Measurements from ENCODE around the gene CKAP4.

Gene CKAP4

DNA sequence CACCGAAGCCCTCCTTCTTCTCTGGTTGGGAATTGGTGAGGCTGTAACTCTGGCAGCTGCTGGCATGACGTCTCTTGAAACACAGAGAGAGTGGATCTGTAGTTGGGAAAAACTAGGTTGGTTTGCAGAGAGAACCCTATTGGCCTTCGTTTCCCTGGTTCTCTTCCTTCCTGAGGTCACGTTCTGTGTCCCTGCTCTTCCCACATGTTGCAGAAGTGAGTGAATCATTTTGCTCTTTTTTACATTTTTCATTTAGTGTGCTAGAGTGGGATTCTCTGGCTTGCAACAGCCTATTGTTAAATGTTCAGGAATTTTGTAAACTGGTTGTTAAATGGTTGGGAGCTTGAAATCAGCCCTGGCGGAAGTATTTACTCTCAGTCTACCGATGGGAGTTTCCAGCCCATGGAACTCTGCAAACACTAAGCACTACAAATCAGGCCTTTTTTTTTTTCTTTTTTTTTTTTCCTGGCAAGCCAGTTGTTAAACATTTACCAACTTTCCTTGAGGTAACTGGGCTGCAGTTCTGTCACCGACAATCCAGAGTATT is 26.8 kb upstream of the CKAP4 start:
- DNase-seq (ENCODE audit: insufficient read length, low spot score) (no peak), FAIRE-seq (peak; percentile 74)

DNA sequence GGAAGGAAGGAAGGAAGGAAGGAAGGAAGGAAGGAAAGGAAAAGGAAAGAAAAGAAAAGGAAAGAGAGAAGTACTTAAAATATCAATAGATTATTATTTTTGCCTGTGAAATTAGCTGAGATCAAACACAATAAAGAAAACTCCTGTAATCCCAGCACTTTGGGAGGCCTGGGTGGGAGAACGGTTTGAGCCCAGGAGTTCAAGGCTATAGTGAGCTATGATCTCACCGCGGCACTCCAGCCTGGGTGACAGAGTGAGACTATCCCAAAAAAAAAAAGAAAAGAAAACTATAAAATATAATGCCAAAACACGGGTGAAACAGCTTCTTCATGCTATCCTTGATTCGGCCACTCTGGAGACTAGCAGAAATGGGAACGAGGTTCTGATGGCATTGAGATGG is 26.2 kb upstream of the CKAP4 start:
- FAIRE-seq = no peak
- DNase-seq (ENCODE audit: insufficient read length, low spot score) = no peak

DNA sequence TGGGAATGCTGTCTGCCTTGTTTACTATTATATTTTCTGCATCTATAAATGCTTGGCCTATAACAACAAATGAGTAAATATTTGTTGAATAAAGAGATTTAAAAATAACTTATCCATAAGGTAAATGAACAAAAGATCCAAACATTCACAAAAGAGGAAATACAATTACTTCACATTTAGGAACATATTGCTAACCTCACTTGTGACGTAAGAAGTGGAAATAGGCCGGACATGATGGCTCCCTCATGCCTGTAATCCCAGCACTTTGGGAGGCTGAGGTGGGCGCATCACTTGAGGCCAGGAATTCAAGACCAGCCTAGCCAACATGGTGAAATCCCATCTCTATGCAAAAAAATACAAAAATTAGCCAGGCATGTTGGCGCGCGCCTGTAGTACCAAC is 25.7 kb upstream of the CKAP4 start:
- FAIRE-seq (no peak), DNase-seq (ENCODE audit: insufficient read length, low spot score) (no peak)

DNA sequence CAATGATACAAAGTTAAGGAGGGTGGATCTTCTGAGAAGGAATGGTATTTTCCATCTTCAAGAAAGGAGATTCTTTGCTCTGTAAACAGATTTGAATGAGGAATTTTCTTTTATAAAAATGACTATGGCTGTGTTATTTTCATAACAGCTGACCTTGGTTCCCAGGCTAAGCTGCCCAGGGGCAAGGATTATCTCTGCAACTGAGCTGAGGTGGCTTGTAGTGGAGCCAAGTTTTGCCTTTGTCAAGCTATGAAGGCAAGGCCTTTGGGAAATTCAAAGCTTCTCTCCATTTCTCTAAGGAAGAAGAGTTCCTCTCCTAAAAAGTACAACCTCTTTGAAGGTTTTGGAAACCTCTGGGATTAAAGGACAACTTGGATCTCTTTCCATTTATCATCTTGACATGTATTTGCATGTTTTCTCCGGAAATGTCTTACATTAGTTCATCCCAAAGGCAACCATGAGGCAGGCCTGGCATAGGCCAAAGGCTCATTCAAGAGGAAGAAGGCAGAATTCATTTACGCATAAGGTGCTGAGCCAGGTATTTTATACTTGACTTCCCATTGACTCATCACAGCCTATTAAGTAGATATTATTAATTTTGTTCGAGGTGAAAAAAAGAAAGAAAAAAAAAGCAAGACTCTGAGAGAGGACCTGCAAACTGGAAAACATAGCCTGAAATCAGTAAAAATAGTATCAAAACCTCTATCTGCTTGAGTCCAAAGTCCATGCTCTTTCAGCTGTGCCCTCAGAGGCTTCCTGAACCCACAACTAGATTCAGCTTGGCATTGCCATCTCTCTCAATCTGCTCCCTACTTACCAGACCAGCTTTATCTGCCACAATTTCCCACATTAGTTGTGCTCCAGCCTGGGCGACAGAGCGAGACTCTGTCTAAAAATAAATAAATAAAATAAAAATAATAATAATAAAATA is 24.0 kb upstream of the CKAP4 start:
- DNase-seq (ENCODE audit: insufficient read length, low spot score) = no peak
- FAIRE-seq = no peak

DNA sequence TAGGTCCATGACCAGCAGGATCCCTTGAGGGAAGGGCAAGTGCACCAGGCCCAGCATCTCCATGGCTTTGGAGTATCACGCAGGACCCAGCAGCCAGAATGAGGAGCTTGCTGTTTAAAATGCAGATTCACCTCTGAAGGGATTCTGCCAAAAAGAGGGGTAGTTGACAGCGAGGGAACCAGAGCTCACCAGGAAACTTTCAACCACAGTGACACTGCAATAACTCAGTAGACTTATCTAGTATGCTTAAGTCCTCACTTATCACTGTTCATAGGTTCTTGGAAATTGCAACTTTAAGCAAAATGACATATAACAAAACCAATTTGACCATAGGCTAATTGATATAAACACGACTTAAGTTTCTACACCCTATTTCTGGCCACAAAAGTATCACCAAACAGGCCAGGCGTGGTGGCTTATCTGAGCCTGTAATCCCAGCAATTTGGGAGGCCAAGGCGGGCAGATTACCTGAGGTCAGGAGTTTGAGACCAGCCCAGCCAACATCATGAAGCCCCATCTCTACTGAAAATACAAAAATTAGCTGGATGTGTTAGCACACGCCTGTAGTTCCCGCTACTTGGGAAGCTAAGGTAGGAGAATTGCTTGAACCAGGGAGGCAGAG is 21.4 kb upstream of the CKAP4 start:
- DNase-seq (ENCODE audit: insufficient read length, low spot score) = no peak
- no peak for FAIRE-seq

DNA sequence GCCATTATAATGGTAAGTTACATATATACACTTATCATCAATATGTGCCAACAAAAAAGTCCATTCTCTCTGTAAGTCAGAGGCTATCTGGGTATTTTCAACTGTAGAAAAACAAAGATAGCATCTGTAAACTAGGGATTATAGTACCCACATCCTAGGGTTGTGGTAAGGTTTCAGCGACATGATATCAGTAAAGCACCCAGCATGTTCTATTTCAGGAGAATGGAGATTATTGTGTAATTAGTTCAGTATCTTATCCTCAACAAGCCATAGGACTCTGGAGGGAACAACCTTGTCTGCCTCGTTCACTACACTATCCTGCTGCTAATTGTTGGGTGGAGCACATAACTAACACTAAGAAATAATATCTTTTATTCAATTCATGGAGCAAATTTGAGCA is 19.7 kb upstream of the CKAP4 start:
- no peak for FAIRE-seq
- DNase-seq (ENCODE audit: insufficient read length, low spot score) = no peak

DNA sequence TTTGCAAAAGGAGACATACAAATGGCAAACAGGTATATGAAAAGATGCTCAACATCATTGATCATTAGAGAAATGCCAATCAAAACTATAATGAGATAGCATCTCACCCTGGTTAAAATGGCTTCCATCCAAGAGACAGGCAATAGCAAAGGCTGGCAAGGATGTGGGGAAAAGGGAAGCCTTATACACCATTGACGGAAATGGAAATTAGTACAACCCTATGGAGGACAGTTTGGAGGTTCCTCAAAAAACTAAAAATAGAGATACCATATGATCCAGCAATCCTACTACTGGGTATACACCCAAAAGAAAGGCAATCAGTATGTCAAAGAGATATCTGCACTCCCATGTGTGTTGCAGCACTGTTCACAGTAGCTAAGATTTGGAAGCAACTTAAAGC is 17.3 kb upstream of the CKAP4 start:
- FAIRE-seq (no peak), DNase-seq (ENCODE audit: insufficient read length, low spot score) (no peak)

DNA sequence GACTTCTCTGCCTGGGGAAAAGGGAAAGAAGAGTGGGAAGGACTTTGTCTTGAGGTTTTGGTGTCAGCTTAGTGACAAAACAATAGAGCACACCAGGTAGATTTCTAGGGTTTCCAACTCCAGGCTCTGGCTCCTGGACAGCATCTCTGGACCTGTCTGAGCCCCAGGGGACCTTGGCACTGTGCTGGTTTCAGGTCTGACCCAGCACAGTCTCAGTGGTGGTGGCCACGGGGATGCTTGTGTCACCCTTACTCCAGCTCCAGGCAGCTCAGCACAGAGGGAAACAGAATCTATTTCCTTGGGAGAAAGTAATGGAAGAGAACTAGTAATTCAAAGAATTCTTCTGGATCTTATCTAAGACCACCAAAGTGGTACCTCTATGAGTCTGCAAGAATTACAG is 11.1 kb upstream of the CKAP4 start:
- DNase-seq (ENCODE audit: insufficient read length, low spot score) (no peak), FAIRE-seq (no peak)

DNA sequence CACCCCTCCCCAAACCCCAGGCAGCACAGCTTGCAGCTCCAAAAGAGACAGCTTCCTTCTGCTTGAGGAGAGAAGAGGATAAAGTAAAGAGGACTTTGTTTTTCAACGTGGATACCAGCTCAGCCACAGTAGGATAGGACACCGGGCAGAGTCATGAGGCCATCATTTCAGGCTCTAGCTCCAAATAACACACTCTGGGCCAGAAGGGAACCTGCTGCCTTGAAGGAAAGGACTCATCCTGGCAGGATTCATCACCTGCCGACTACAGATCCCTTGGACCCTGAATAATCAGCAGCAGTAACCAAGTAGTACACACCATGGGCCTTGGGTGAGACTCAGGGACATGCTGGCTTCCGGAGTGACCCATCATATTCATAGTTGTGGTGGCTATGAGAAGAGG is 10.4 kb upstream of the CKAP4 start:
- DNase-seq (ENCODE audit: insufficient read length, low spot score) (no peak), FAIRE-seq (no peak)

DNA sequence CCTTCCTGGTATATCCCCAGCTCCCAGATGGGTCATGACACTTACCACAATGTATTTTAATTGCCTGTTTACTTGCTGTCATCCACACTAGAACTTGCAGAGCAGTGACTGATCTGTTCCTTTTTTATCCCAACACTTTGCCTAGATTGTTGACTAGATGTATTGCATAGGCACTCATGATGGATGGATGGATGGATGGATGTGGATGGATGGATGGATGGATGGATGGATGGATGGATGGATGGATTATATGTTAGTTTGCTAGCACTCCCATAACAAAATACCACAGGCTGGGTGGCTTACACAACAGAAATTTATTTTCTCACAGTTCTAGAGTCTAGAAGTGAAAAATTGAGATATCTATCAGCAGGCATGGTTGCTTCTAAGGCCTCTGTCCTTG is 8.7 kb upstream of the CKAP4 start:
- DNase-seq (ENCODE audit: insufficient read length, low spot score) = no peak
- FAIRE-seq = no peak

DNA sequence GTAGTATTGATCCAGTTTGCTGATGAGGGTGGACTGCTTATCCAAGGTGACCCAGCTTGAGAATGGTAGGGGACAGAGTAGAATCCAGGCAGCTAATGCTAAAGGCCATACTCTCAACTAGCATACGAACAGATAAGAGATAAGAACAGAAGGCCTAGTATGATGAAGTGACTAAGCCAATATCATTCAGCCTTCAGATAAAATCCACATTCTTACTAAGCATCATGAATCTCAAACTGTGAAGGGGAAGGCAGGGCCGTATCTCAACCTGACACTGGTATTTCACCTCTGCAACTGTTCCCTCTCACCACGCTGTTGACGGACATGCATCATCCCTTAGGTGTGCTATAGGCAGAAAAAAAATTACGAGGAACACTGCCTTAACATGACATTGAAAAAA is 8.1 kb upstream of the CKAP4 start:
- FAIRE-seq (no peak), DNase-seq (ENCODE audit: insufficient read length, low spot score) (no peak)

DNA sequence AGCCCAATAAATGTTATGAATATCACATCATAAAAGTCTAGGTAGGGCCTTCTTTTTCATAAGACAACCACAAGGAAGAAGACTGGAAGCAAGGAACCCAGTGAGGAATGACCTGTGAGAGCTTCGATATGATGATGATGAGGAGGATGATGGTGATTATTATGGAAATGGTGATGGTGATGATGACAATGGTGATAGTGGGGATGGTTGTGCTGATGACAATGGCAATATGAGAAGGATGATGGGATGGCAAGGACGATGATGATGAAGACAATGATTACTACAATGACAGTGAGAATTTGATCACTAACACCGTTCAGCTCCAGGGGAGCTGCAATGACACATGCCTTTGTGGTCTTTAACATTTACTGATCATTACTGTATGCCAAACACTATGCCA is 7.7 kb upstream of the CKAP4 start:
- no peak for DNase-seq (ENCODE audit: insufficient read length, low spot score)
- no peak for FAIRE-seq

DNA sequence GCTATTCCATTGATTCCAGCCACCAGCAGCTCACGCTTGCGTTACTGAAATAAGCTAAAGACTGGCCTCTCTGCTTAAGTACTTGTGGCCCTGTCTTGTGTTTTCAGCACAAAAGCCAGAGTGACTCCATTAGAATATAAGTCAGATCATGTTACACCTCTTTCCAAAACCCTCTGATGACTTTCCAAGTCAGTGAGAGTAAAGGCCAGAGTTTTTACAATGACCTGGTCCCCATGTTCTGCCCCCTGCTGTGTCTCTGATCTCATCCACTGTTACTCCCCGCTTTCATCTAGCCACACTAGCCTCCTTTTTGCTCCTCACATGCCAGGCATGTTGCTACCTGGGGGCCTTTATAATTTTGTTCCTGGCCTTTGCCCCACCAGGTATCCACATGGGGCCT is 6.9 kb upstream of the CKAP4 start:
- FAIRE-seq (no peak), DNase-seq (ENCODE audit: insufficient read length, low spot score) (no peak)

DNA sequence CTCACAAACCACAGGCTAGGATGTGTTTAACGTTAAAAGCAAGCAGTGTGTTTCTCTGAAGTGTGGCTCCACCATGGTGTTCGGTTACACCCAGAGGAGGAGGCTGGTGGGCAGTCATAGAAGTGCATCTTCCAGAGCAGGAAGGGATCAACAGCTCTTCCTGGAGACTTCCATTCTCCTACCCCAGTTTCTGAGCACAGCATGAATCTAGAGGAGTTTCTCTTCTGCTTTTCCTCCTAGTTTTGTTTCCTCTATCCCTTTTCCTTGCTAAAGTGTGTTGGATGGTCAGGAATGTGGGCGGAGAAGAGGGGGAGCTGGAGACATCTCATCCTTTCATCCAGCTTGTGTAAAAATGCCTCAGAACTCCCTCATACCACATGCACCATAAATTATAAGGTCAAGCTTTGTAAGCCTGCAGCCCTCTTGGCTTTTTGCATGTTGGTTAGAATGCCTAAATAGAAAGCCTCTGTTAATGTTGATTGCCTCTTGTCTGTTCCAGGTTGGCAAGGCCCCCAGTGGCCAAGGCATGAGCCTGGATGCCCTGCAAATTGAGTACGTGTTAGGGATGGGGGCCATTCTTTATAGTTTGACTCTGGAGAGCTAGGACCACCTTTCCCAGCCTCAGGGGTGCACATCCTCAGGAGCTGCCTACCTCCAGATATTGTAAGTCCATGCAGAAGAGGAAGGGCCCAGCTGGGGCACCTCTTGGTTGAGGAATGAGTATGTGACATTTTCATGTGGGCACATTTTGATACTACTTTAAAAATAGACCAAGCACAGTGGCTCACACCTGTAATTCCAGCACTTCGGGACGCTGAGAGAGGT is 4.0 kb upstream of the CKAP4 start:
- no peak for DNase-seq (ENCODE audit: insufficient read length, low spot score)
- no peak for FAIRE-seq

DNA sequence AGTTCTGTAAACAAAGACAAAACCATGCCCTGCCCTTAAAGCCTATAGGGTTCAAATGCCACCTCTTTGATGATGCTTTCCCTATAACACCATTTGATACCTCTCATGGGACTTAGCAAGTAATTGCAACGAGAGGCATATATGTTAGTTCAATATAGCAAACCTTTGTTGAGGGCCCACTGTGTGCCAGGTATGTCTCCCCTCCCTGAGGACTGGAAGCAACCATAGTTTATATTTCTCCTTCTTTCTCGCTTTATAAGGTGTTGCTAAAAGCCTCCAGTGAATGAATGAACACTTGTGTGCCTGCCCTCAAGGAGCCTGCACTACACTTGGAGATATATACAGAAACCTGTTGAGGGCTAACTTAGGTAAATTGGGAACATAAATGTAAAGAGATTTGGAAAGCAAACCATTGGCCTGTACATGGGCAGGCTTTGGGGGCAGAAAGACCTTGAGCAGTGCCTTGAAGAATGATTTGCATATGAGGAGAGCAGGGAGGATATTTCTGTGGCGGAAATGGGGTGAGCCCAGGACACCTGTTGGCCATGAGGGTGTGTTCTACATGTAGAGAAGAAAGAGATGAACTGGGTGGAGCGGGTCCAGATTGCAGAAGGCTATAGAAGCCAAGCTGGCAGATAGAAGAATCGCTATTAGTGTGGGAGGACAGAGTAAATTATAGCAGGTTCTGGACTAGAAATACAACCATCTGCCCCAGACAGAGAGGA is 1.8 kb upstream of the CKAP4 start:
- DNase-seq (ENCODE audit: insufficient read length, low spot score) (peak; percentile 67), FAIRE-seq (peak; percentile 98)

DNA sequence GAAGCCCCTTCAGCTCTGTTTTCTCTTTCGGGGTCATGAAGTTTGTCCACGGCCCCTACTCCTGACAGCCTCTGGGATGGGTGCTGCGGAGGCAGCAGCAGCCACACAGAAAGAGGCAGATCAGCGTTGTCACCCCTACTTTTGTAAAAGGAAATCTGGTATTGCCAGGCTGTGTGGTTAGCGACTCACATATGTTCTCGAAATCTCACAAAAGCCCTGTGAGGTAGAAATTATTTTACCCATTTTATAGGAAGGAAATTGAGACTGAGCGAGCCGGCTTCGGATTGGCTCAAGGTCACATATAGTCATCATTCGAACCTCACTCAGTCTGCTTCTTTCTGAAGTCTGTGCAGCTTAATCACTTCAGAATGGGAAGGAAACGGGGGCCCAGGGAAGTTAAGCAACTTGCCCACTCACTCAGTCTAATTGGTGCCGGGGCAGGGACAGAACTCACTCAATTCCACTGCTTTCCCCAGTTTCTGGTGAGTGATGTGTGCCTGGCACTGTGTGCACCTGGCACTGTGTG is 1.1 kb upstream of the CKAP4 start:
- DNase-seq (ENCODE audit: insufficient read length, low spot score) (no peak), FAIRE-seq (peak; percentile 84)

DNA sequence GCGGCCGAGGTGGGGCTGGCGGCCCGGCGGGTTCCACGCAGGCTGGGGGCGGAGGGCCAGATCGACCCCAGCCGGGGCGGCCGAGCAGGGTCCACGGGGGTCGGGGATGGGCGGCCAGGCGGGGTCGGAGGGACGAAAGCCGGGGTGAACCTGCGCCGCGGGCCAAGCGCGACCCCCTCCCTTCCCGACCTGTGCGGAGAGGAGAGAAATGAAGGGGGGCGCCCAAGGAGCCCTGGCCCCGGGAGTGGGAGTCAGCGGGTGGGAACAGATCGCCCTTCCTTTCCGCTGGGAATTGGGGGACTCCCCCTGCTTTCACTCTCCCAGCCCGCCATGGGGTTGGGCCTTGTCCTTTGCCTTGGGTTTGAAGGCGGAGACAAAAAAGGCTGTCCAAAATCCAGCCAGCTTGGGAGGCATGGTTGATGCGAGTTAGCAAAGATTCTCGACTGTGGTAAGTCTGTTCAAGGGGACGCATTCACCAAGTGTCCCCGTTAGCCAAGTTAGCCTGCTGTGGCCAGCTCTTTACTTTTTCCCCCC is 559 bp upstream of the CKAP4 start:
- FAIRE-seq = no peak
- DNase-seq (ENCODE audit: insufficient read length, low spot score) = peak; percentile 58

DNA sequence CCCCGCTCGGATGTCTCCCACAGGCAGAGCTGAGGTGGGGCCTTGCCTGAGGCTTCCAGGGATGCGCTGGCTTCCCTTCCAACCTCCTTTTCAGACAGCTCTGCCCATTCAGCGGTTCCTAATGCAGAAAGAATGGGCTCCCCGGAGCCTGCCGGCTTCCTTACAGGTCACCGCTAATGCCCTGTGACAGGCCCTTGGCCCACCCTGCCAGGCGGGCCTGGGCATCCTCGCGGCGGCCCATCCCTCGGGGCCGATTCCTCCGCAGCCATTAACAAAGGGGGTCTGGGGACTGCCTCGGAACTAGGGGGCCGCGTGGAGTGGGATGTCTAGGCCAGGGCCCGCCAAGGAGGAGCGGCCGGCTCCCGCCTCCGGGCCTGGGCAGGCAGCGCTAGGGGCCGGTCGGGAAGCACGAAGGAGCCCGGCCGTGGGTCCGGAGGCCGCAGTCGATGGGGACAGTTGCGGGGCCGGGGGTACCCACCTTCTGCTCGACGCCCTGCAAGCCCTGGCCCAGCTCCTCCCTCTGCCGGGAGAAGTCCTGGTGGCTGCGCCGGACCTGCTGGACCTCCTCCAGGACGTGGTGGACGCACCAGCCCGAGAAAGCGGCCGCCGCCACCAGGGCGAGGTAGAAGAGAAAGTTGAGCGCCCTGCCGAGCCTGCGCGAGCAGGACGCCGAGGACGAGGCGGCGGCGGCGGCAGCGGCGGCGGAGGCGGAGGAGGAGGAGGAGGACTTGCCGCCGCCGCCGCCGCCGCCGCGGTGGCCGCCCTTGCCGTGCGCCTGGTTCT is 738 bp downstream of the CKAP4 start:
- FAIRE-seq (no peak), DNase-seq (ENCODE audit: insufficient read length, low spot score) (peak; percentile 67)

DNA sequence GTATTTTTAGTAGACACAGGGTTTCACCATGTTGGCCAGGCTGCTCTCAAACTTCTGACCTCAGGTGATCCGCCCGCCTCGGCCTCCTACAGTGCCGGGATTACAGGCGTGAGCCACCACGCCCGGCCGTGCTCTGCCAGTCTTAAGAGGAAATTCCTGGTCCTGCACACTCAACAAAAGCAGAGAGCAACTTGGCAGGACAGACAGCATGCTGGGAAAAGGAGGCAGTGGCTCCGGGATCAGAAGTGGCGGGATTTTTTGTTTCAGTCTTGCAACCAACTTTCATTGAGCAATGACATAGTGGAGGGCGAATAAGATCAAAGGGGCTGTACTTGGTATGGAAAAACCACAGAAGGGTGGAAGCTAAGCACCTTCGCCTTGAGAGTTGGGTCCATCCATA is 2.1 kb downstream of the CKAP4 start:
- FAIRE-seq (no peak), DNase-seq (ENCODE audit: insufficient read length, low spot score) (no peak)
